Neural cell (in vitro differentiated cells): ENCODE measurements around the gene PRKCQ. TPM values are rescaled to one million over a fixed set of nuclear protein-coding genes. Genes with fewer than 3 reads are reported as not detected.
"Not testable (repeated sequence)": the region's sequence is repeated elsewhere in the genome, so short reads cannot be mapped to it uniquely, and the experiment has no call there.

Source experiments
- H2AFZ ChIP-seq: fragments of 200-600, 300-800 bp; sonication (generic), shearing (Covaris generic); 2 replicates; pipeline ENCODE4 v1.6.0; 2014; ENCODE audit warnings: low read depth, mild to moderate bottlenecking, antibody characterized with exemption, low read length, moderate library complexity
- H3F3A ChIP-seq: fragments of 200-600 bp; shearing (Covaris generic); 2 replicates; pipeline ENCODE4 v1.6.1; 2016; ENCODE audit warnings: mild to moderate bottlenecking, moderate library complexity, mixed read lengths, antibody characterized with exemption, low read length; ENCODE audit not compliant: insufficient read depth, poor library complexity, severe bottlenecking
- H3K27ac ChIP-seq: fragments of 200-600, 300-800 bp; sonication (generic), shearing (Covaris generic); 2 replicates; pipeline ENCODE4 v1.5.1; 2014; ENCODE audit warnings: mild to moderate bottlenecking, low read length, moderate library complexity
- H3K27me3 ChIP-seq: fragments of 300-800, 200-600 bp; sonication (generic), shearing (Covaris generic); 2 replicates; pipeline ENCODE4 v1.6.0; 2014; ENCODE audit warnings: mild to moderate bottlenecking, low read depth, low read length, moderate library complexity; ENCODE audit not compliant: insufficient read depth
- H3K36me3 ChIP-seq: fragments of 300-800, 200-600 bp; sonication (generic), shearing (Covaris generic); 2 replicates; pipeline ENCODE4 v1.5.1; 2014; ENCODE audit warnings: mild to moderate bottlenecking, antibody characterized with exemption, low read length, moderate library complexity; ENCODE audit not compliant: insufficient read depth
- H3K4me2 ChIP-seq: fragments of 300-800, 200-600 bp; sonication (generic), shearing (Covaris generic); 2 replicates; pipeline ENCODE4 v1.6.0; 2014; ENCODE audit warnings: mild to moderate bottlenecking, low read length
- H3K4me3 ChIP-seq: fragments of 300-800, 200-600 bp; sonication (generic), shearing (Covaris generic); 2 replicates; pipeline ENCODE4 v1.5.1; 2014; ENCODE audit warnings: mild to moderate bottlenecking, low read length, moderate library complexity
- H3K79me2 ChIP-seq: fragments of 200-600 bp; shearing (Covaris generic); replicated peaks from 2 replicates; pipeline ENCODE4 v1.6.0; 2014; ENCODE audit warnings: mild to moderate bottlenecking, low read length, moderate library complexity; ENCODE audit not compliant: insufficient read depth
- H3K9ac ChIP-seq: fragments of 300-800, 200-600 bp; sonication (generic), shearing (Covaris generic); 2 replicates; pipeline ENCODE4 v1.6.1; 2016; ENCODE audit warnings: mild to moderate bottlenecking, low read length, mixed read lengths
- H3K9me2 ChIP-seq: fragments of 200-600 bp; shearing (Covaris generic); 2 replicates; pipeline ENCODE4 v1.6.1; 2016; ENCODE audit warnings: mild to moderate bottlenecking, low read length, mixed read lengths; ENCODE audit not compliant: insufficient read depth
- H3K9me3 ChIP-seq: fragments of 200-600, 300-800 bp; sonication (generic), shearing (Covaris generic); 2 replicates; pipeline ENCODE4 v1.6.1; 2016; ENCODE audit warnings: mild to moderate bottlenecking, mixed run types, low read length, moderate library complexity, mixed read lengths
- H4K20me1 ChIP-seq: fragments of 200-600 bp; shearing (Covaris generic); 2 replicates; pipeline ENCODE4 v1.6.1; 2016; ENCODE audit warnings: mild to moderate bottlenecking, mixed run types; ENCODE audit not compliant: insufficient read depth
- EP300 ChIP-seq: fragments of 450-650 bp; conservative IDR thresholded peaks from 2 replicates; pipeline ENCODE4 v1.6.1; 2014; ENCODE audit warnings: antibody characterized with exemption, mild to moderate bottlenecking, moderate library complexity; ENCODE audit not compliant: poor library complexity, severe bottlenecking
- EZH2 ChIP-seq: fragments of 200-600, 300-800 bp; shearing (Covaris generic), sonication (generic); IDR thresholded peaks from 2 replicates; pipeline ENCODE4 v1.6.1; 2014; ENCODE audit warnings: antibody characterized with exemption, low read length, borderline replicate concordance, mild to moderate bottlenecking; ENCODE audit not compliant: insufficient read depth, poor library complexity, severe bottlenecking
- MXI1 ChIP-seq: fragments of 450-650 bp; conservative IDR thresholded peaks from 2 replicates; pipeline ENCODE4 v1.6.1; 2014; ENCODE audit warnings: antibody characterized with exemption, mild to moderate bottlenecking; ENCODE audit not compliant: poor library complexity, severe bottlenecking
- POLR2AphosphoS5 ChIP-seq: IDR thresholded peaks from 2 replicates; pipeline ENCODE4 v1.6.1; 2012
- RAD21 ChIP-seq: fragments of 450-650 bp; conservative IDR thresholded peaks from 2 replicates; pipeline ENCODE4 v1.6.1; 2014; ENCODE audit warnings: antibody characterized with exemption, mild to moderate bottlenecking, moderate library complexity
- SMC3 ChIP-seq: fragments of 450-650 bp; conservative IDR thresholded peaks from 2 replicates; pipeline ENCODE4 v1.6.1; 2014; ENCODE audit warnings: antibody characterized with exemption, mild to moderate bottlenecking, moderate library complexity; ENCODE audit not compliant: poor library complexity
- TAF1 ChIP-seq: IDR thresholded peaks from 2 replicates; pipeline ENCODE4 v1.6.1; 2012; ENCODE audit warnings: low read depth
- polyA plus RNA-seq: library from polyadenylated mRNA; depleted of rRNA; stranded (reverse); fragments of >200 nt; gene quantifications from 2 replicates; pipeline ENCODE4 v1.2.3, GENCODE V29; 2014
- TF ChIP-seq, protein P1 (sequence below): fragments of 450-650 bp; IDR thresholded peaks from 2 replicates; pipeline ENCODE4 v1.5.1; 2014; ENCODE audit warnings: antibody characterized with exemption, mild to moderate bottlenecking, moderate library complexity; ENCODE audit not compliant: poor library complexity, severe bottlenecking
- TF ChIP-seq, protein P2 (sequence below): IDR thresholded peaks from 2 replicates; pipeline ENCODE4 v1.6.1; 2012; ENCODE audit warnings: borderline replicate concordance

The PRKCQ gene
- polyA plus RNA-seq, 1 donor from 2014 or later: 0.61 TPM

DNA sequence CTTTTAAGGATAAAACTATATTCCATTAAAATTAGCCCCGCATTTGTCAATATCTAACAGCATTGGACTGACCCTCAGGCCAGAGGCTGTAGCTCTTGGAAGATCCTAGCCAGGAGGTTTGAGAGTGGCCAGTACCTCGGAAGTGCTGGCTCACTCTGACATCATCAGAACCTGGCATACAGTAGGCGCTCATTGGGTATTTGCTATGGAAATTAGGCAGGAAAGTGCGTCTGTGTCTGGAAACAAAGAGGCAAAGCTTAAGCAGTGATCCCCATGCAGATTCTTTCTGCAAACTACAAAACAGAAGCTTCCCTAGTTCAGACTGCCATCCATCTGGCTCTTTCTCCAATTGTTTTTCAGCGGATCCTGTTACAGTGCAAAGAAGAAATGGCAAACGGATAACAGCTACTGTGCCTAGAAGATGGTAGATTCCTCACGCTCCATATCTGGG, 1.7 kb upstream of the PRKCQ start:
- H3K4me3 ChIP-seq: no peak overlapping the region
- H2AFZ ChIP-seq: no peak overlapping the region
- no peak overlapping the region for H3K27ac ChIP-seq
- H3K9me2 ChIP-seq: no peaks in the 10 kb centered on the region
- H4K20me1 ChIP-seq: no peaks in the 10 kb centered on the region
- peaks cover 11% of the 10 kb centered on the region for H3K27me3 ChIP-seq
- H3K9me3 ChIP-seq: no peaks in the 10 kb centered on the region
- TF ChIP-seq, protein P1, sequence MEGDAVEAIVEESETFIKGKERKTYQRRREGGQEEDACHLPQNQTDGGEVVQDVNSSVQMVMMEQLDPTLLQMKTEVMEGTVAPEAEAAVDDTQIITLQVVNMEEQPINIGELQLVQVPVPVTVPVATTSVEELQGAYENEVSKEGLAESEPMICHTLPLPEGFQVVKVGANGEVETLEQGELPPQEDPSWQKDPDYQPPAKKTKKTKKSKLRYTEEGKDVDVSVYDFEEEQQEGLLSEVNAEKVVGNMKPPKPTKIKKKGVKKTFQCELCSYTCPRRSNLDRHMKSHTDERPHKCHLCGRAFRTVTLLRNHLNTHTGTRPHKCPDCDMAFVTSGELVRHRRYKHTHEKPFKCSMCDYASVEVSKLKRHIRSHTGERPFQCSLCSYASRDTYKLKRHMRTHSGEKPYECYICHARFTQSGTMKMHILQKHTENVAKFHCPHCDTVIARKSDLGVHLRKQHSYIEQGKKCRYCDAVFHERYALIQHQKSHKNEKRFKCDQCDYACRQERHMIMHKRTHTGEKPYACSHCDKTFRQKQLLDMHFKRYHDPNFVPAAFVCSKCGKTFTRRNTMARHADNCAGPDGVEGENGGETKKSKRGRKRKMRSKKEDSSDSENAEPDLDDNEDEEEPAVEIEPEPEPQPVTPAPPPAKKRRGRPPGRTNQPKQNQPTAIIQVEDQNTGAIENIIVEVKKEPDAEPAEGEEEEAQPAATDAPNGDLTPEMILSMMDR: no peak
- no peak for TF ChIP-seq EZH2
- no peak for TF ChIP-seq MXI1
- TF ChIP-seq RAD21: no peak
- TF ChIP-seq TAF1: no peak
- TF ChIP-seq POLR2AphosphoS5: no peak
- no peak for TF ChIP-seq SMC3
- TF ChIP-seq, protein P2, sequence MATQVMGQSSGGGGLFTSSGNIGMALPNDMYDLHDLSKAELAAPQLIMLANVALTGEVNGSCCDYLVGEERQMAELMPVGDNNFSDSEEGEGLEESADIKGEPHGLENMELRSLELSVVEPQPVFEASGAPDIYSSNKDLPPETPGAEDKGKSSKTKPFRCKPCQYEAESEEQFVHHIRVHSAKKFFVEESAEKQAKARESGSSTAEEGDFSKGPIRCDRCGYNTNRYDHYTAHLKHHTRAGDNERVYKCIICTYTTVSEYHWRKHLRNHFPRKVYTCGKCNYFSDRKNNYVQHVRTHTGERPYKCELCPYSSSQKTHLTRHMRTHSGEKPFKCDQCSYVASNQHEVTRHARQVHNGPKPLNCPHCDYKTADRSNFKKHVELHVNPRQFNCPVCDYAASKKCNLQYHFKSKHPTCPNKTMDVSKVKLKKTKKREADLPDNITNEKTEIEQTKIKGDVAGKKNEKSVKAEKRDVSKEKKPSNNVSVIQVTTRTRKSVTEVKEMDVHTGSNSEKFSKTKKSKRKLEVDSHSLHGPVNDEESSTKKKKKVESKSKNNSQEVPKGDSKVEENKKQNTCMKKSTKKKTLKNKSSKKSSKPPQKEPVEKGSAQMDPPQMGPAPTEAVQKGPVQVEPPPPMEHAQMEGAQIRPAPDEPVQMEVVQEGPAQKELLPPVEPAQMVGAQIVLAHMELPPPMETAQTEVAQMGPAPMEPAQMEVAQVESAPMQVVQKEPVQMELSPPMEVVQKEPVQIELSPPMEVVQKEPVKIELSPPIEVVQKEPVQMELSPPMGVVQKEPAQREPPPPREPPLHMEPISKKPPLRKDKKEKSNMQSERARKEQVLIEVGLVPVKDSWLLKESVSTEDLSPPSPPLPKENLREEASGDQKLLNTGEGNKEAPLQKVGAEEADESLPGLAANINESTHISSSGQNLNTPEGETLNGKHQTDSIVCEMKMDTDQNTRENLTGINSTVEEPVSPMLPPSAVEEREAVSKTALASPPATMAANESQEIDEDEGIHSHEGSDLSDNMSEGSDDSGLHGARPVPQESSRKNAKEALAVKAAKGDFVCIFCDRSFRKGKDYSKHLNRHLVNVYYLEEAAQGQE: no peak
- H3F3A ChIP-seq: no peaks in the 10 kb centered on the region
- H3K9ac ChIP-seq: no peak overlapping the region
- H3K36me3 ChIP-seq: no peaks in the 10 kb centered on the region
- H3K4me2 ChIP-seq: no peak overlapping the region
- no peaks in the 10 kb centered on the region for H3K79me2 ChIP-seq

- not testable (repeated sequence) for H3K9me3 ChIP-seq, H3F3A ChIP-seq, H3K4me2 ChIP-seq, H4K20me1 ChIP-seq, H2AFZ ChIP-seq, H3K9me2 ChIP-seq, H3K9ac ChIP-seq, H3K36me3 ChIP-seq, H3K79me2 ChIP-seq, H3K4me3 ChIP-seq, H3K27ac ChIP-seq
- H3K27me3 ChIP-seq: peaks cover 11% of the 10 kb centered on the region
Measured at GRCh38 chr10:6581223-6581622, 1.1 kb upstream of the PRKCQ start.

DNA sequence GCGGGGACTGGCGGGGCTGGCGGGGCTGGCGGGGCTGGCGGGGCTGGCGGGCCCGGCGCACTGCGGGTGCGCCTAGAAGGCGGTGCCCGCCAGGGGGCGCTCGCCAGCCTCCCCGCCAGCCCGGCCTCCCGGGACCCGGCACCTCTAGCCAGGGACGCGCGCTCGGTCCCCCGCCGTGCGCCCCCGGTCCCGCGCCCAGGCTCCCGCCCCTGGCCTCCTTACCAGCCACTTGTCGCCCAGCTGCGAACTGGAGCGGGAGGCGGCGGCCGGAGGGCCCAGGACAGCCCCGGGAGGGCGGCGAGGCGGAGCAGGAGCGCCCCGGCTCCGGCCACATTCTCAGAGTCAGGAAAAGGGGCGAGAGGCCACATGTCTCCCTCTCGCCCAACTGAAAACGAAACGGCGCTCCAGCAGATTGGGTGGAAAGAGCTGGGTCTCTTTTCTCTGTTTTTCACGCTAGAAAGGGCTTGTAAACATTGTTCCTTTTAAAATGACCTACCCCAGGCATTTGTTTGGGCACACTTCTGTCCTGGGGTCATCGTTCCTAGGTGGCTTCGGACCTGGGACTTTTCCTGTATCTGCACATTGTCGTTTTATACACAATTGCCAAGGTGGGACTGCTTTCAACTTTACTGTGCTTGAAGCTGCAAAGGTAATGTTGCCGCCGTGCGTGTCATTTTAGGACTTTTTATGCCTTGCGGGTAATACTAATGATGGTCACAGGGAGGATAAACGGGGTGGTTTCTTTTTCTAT, 378 bp upstream of the PRKCQ start:
- H3F3A ChIP-seq: no peaks in the 10 kb centered on the region
- H3K27me3 ChIP-seq: peaks cover 11% of the 10 kb centered on the region
- no peaks in the 10 kb centered on the region for H3K36me3 ChIP-seq
- peak overlapping the region; percentile 57 for H3K9ac ChIP-seq
- no peaks in the 10 kb centered on the region for H3K9me2 ChIP-seq
- TF ChIP-seq, protein P2: no peak
- TF ChIP-seq EP300 (no peak), MXI1 (peak; percentile 53), TAF1 (no peak), EZH2 (no peak), RAD21 (peak; percentile 56), POLR2AphosphoS5 (no peak), SMC3 (peak; percentile 69)
- TF ChIP-seq, protein P1: peak; percentile 77
- H3K4me2 ChIP-seq: no peak overlapping the region
- H3K4me3 ChIP-seq: peak overlapping the region; percentile 74
- H4K20me1 ChIP-seq: no peaks in the 10 kb centered on the region
- H3K79me2 ChIP-seq: no peaks in the 10 kb centered on the region
- peaks cover 4% of the 10 kb centered on the region for H3K9me3 ChIP-seq
- peak overlapping the region; percentile 25 for H2AFZ ChIP-seq
- no peak overlapping the region for H3K27ac ChIP-seq
